Trophoblast cell (in vitro differentiated cells and primary cell): ENCODE measurements around the gene PSMD12.

Source experiments
- DNase-seq, 2 donors: peaks; one replicate each; pipeline ENCODE4 v3.0.0-alpha.2; 2016
- H2AFZ ChIP-seq: 2 replicates; pipeline ENCODE4 v1.6.1; 2013; ENCODE audit warnings: low read length, moderate library complexity, mild to moderate bottlenecking; ENCODE audit not compliant: insufficient read depth, poor library complexity
- H2AK5ac ChIP-seq: 2 replicates; pipeline ENCODE4 v1.6.1; 2013; ENCODE audit warnings: mild to moderate bottlenecking, low read length
- H2BK120ac ChIP-seq: 2 replicates; pipeline ENCODE4 v1.6.1; 2013; ENCODE audit warnings: low read length, mild to moderate bottlenecking, moderate library complexity; ENCODE audit not compliant: insufficient read depth, poor library complexity
- H2BK12ac ChIP-seq: 2 replicates; pipeline ENCODE4 v1.6.1; 2013; ENCODE audit warnings: mild to moderate bottlenecking, low read length, moderate library complexity
- H2BK5ac ChIP-seq: 2 replicates; pipeline ENCODE4 v1.6.1; 2013; ENCODE audit warnings: low read length, low read depth, moderate library complexity, mild to moderate bottlenecking; ENCODE audit not compliant: poor library complexity
- H3K14ac ChIP-seq: 2 replicates; pipeline ENCODE4 v1.6.1; 2013; ENCODE audit warnings: mild to moderate bottlenecking, low read length
- H3K18ac ChIP-seq: 2 replicates; pipeline ENCODE4 v1.6.1; 2013; ENCODE audit warnings: mild to moderate bottlenecking, low read length
- H3K23ac ChIP-seq: 2 replicates; pipeline ENCODE4 v1.6.1; 2013; ENCODE audit warnings: low read length
- H3K27ac ChIP-seq: 2 replicates; pipeline ENCODE4 v1.5.1; 2013; ENCODE audit warnings: low read depth, mild to moderate bottlenecking, inconsistent platforms, low read length, moderate library complexity
- H3K27me3 ChIP-seq: 2 replicates; pipeline ENCODE4 v1.6.1; 2013; ENCODE audit warnings: inconsistent platforms, mild to moderate bottlenecking, low read length, moderate library complexity; ENCODE audit not compliant: insufficient read depth
- H3K36me3 ChIP-seq, 2 experiments: 1 replicate in 1 of 2; 2 replicates in 1 of 2; pipeline ENCODE4 v1.6.1; 2013; ENCODE audit warnings: low read length in 2 of 2, mild to moderate bottlenecking in 2 of 2, moderate library complexity in 1 of 2; ENCODE audit not compliant: insufficient read depth in 2 of 2, control insufficient read depth in 1 of 2
- H3K4ac ChIP-seq: 2 replicates; pipeline ENCODE4 v1.6.1; 2013; ENCODE audit warnings: low read depth, mild to moderate bottlenecking, low read length, moderate library complexity
- H3K4me1 ChIP-seq, 2 experiments: 1 replicate in 1 of 2; 2 replicates in 1 of 2; pipeline ENCODE4 v1.6.1; 2013; ENCODE audit warnings: low read length in 2 of 2, mild to moderate bottlenecking in 2 of 2, moderate library complexity in 1 of 2; ENCODE audit not compliant: insufficient read depth in 2 of 2, control insufficient read depth in 1 of 2
- H3K4me2 ChIP-seq: 2 replicates; pipeline ENCODE4 v1.6.1; 2013; ENCODE audit warnings: inconsistent platforms, mild to moderate bottlenecking, low read length, moderate library complexity
- H3K4me3 ChIP-seq: 2 replicates; pipeline ENCODE4 v1.5.1; 2013; ENCODE audit warnings: mild to moderate bottlenecking, low read depth, low read length, inconsistent platforms
- H3K79me1 ChIP-seq: one replicate; pipeline ENCODE4 v1.6.1; 2013; ENCODE audit warnings: low read length
- H3K79me2 ChIP-seq: 2 replicates; pipeline ENCODE4 v1.6.1; 2013; ENCODE audit warnings: low read length, mild to moderate bottlenecking; ENCODE audit not compliant: control insufficient read depth, insufficient read depth, poor library complexity
- H3K9ac ChIP-seq: 2 replicates; pipeline ENCODE4 v1.6.1; 2013; ENCODE audit warnings: mild to moderate bottlenecking, low read length
- H3K9me3 ChIP-seq: 2 replicates; pipeline ENCODE4 v1.6.1; 2013; ENCODE audit warnings: low read depth, mild to moderate bottlenecking, control low read depth, inconsistent platforms, low read length; ENCODE audit not compliant: insufficient read depth
- H4K12ac ChIP-seq: 2 replicates; pipeline ENCODE4 v1.6.1; 2013; ENCODE audit warnings: low read depth, mild to moderate bottlenecking, low read length, moderate library complexity
- H4K8ac ChIP-seq: 2 replicates; pipeline ENCODE4 v1.6.1; 2013; ENCODE audit warnings: low read depth, mild to moderate bottlenecking, low read length, moderate library complexity
- H4K91ac ChIP-seq: one replicate; pipeline ENCODE4 v1.6.1; 2013; ENCODE audit warnings: low read depth, mild to moderate bottlenecking, low read length, moderate library complexity
- WGBS: extraction: QIAGEN DNeasy Blood & Tissue Kit; methylation state at CpG from one replicate; pipeline ENCODE4 v1.1.7; 2013; ENCODE audit warnings: missing lambda C conversion rate; ENCODE audit not compliant: insufficient read length, insufficient coverage; ENCODE audit errors: extremely low coverage; 5-methylcytosine and 5-hydroxymethylcytosine counted together

Gene PSMD12

GRCh38 chr17:67374329-67375053, 8.1 kb upstream of the PSMD12 start:
- whole genome bisulfite sequencing = no CpG with 5 or more reads among the region's 12 CpGs
- Histone ChIP-seq H3K79me2 (peaks cover 8% of the 10 kb centered on the region), H3K18ac (no peak overlapping the region), H3K27me3 (no peaks in the 10 kb centered on the region), H2BK5ac (no peak overlapping the region), H4K8ac (no peak overlapping the region), H2AK5ac (no peak overlapping the region), H3K14ac (no peak overlapping the region), H3K4me1 (peaks cover 5 to 9% of the 10 kb centered on the region in 2 experiments), H3K9ac (no peak overlapping the region), H3K9me3 (no peaks in the 10 kb centered on the region), H3K4me2 (peak overlapping the region; percentile 24), H3K27ac (no peak overlapping the region), H3K79me1 (peaks cover 13% of the 10 kb centered on the region), H3K23ac (no peak overlapping the region), H4K12ac (no peak overlapping the region), H3K4ac (no peak overlapping the region), H2AFZ (no peak overlapping the region), H2BK12ac (no peak overlapping the region), H3K36me3 (no peaks in the 10 kb centered on the region), H2BK120ac (no peak overlapping the region), H3K4me3 (no peak overlapping the region), H4K91ac (no peak overlapping the region)
- peak; percentile 78 to 88 for DNase-seq

GRCh38 chr17:67372751-67373150, 6.4 kb upstream of the PSMD12 start:
- Histone ChIP-seq H3K36me3 (no peaks in the 10 kb centered on the region), H3K27ac (no peak overlapping the region), H2BK12ac (no peak overlapping the region), H3K4ac (no peak overlapping the region), H3K14ac (no peak overlapping the region), H2AFZ (no peak overlapping the region), H3K79me1 (peaks cover 1% of the 10 kb centered on the region), H3K4me2 (no peak overlapping the region), H3K18ac (no peak overlapping the region), H3K27me3 (no peaks in the 10 kb centered on the region), H4K12ac (no peak overlapping the region), H3K4me3 (no peak overlapping the region), H2BK5ac (no peak overlapping the region), H2BK120ac (no peak overlapping the region), H4K91ac (no peak overlapping the region), H3K9ac (no peak overlapping the region), H3K79me2 (peaks cover 2% of the 10 kb centered on the region), H4K8ac (no peak overlapping the region), H2AK5ac (no peak overlapping the region), H3K9me3 (no peaks in the 10 kb centered on the region), H3K4me1 (peaks cover 0 to 3% of the 10 kb centered on the region in 2 experiments), H3K23ac (no peak overlapping the region)
- DNase-seq = no peak
- no CpG with 5 or more reads among the region's 1 CpG for WGBS

GRCh38 chr17:67369676-67370075, 3.3 kb upstream of the PSMD12 start:
- Histone ChIP-seq H3K27ac (no peak overlapping the region), H3K9ac (no peak overlapping the region), H2BK12ac (no peak overlapping the region), H2AK5ac (no peak overlapping the region), H3K4me2 (no peak overlapping the region), H2BK5ac (no peak overlapping the region), H3K9me3 (no peaks in the 10 kb centered on the region), H3K79me1 (peaks cover 6% of the 10 kb centered on the region), H2AFZ (no peak overlapping the region), H4K8ac (no peak overlapping the region), H2BK120ac (no peak overlapping the region), H3K18ac (no peak overlapping the region), H3K14ac (no peak overlapping the region), H3K4ac (no peak overlapping the region), H3K79me2 (peaks cover 12% of the 10 kb centered on the region), H3K4me1 (peaks cover 0 to 4% of the 10 kb centered on the region in 2 experiments), H4K91ac (no peak overlapping the region), H3K36me3 (no peaks in the 10 kb centered on the region), H3K4me3 (no peak overlapping the region), H3K23ac (no peak overlapping the region), H4K12ac (no peak overlapping the region), H3K27me3 (no peaks in the 10 kb centered on the region)
- no peak for DNase-seq

- Histone ChIP-seq H2AK5ac (no peak overlapping the region), H3K9me3 (no peaks in the 10 kb centered on the region), H3K79me2 (peaks cover 15% of the 10 kb centered on the region), H2BK12ac (no peak overlapping the region), H3K36me3 (peaks cover 0 to 3% of the 10 kb centered on the region in 2 experiments), H3K27me3 (no peaks in the 10 kb centered on the region), H3K14ac (peak overlapping the region; percentile 99), H3K4me3 (peak overlapping the region; percentile 95), H3K9ac (peak overlapping the region; percentile 88), H3K4ac (peak overlapping the region; percentile 100), H2AFZ (peak overlapping the region; percentile 99), H3K27ac (no peak overlapping the region), H4K12ac (peak overlapping the region; percentile 94), H4K91ac (peak overlapping the region; percentile 96), H3K4me1 (peaks cover 0 to 5% of the 10 kb centered on the region in 2 experiments), H2BK5ac (peak overlapping the region; percentile 97), H4K8ac (peak overlapping the region; percentile 100), H3K79me1 (peaks cover 6% of the 10 kb centered on the region), H2BK120ac (peak overlapping the region; percentile 87), H3K23ac (no peak overlapping the region), H3K18ac (peak overlapping the region; percentile 100), H3K4me2 (peak overlapping the region; percentile 60)
- DNase-seq = peak; percentile 20 to 42
- WGBS = no CpG with 5 or more reads among the region's 11 CpGs
Observed at GRCh38 chr17:67365738-67366192, 612 bp downstream of the PSMD12 start.
